HCT116 (cell line): Measurements from ENCODE around the gene TRIM66. TPM values are rescaled to one million over a fixed set of nuclear protein-coding genes. Genes with fewer than 3 reads are reported as not detected.

ENCODE experiments used
- ATAC-seq: fragments of 200-7000 bp; cut with Tn5 transposase; 2 replicates; pipeline ENCODE4 v1.9.1; 2020; ENCODE audit warnings: mild to moderate bottlenecking, moderate library complexity
- BruUV-seq: library from RNA; stranded (reverse); fragments of 400-500 nt; replicated peaks from 2 replicates; lab custom pipeline; 2021; lab: Mats Ljungman, UMichigan
- CTCF ChIA-PET: fragments of 300-600 bp; sonication (Branson Sonifier 250); formaldehyde crosslinking; loops from one replicate; lab custom pipeline; 2021; ENCODE audit warnings: antibody characterized with exemption; lab: Charles Lee
- POLR2A ChIA-PET: fragments of 300-600, 350-600 bp; sonication (Branson Sonifier 250); formaldehyde crosslinking; loops from one replicate; lab custom pipeline; 2021; ENCODE audit warnings: antibody characterized with exemption; lab: Charles Lee
- RAD21 ChIA-PET, 2 experiments: fragments of 300-600 bp; sonication (Branson Sonifier 250); formaldehyde crosslinking; loops; one replicate each; lab custom pipeline; 2023; ENCODE audit warnings: low total read pairs in 2 of 2; ENCODE audit not compliant: uncharacterized antibody in 2 of 2, unreplicated experiment in 2 of 2, low non-redundant PET in 1 of 2; lab: Charles Lee
- DNase-seq: peaks from one replicate; pipeline ENCODE4 v3.0.0-alpha.2; 2010; ENCODE audit warnings: low read depth, low spot score
- H2AFZ ChIP-seq: fragments of 200-600 bp; shearing (Covaris generic), sonication (generic); 2 replicates; pipeline ENCODE4 v1.6.1; 2017; ENCODE audit warnings: low read depth, mixed run types, mixed read lengths, antibody characterized with exemption, low read length; ENCODE audit not compliant: poor library complexity, severe bottlenecking
- H3K27ac ChIP-seq: 2 replicates; pipeline ENCODE4 v1.5.1; 2012; ENCODE audit warnings: low read depth, low read length
- H3K27me3 ChIP-seq: fragments of 200-600 bp; sonication (generic); 2 replicates; pipeline ENCODE4 v1.6.1; 2016; ENCODE audit warnings: mixed run types, low read length, mixed read lengths; ENCODE audit not compliant: insufficient read depth
- H3K36me3 ChIP-seq, 2 experiments: fragments of 200-500 bp in 1 of 2; fragments of 200-600 bp in 1 of 2; sonication (Bioruptor generic) in 1 of 2; sonication (generic) in 1 of 2; 2 replicates each; pipeline versions ENCODE4 v1.5.1 to v1.6.1; 2014 to 2016; ENCODE audit warnings: low read length in 2 of 2, inconsistent platforms in 1 of 2, mixed read lengths in 1 of 2, mixed run types in 1 of 2; ENCODE audit not compliant: insufficient read depth in 2 of 2, control insufficient read depth in 1 of 2
- H3K4me1 ChIP-seq, 2 experiments: fragments of 200-600 bp in 1 of 2; sonication (generic) in 1 of 2; 2 replicates each; pipeline versions ENCODE4 v1.5.1 to v1.6.1; 2012 to 2017; ENCODE audit warnings: low read length in 2 of 2, inconsistent platforms in 1 of 2, mild to moderate bottlenecking in 1 of 2, mixed read lengths in 1 of 2, mixed run types in 1 of 2, moderate library complexity in 1 of 2; ENCODE audit not compliant: insufficient read depth in 2 of 2, control insufficient read depth in 1 of 2
- H3K4me2 ChIP-seq: fragments of 200-600 bp; sonication (generic); 2 replicates; pipeline ENCODE4 v1.6.1; 2017; ENCODE audit warnings: mixed run types, low read length, mixed read lengths
- H3K4me3 ChIP-seq, 2 experiments: fragments of 200-600 bp in 1 of 2; sonication (generic) in 1 of 2; replicated peaks in 1 of 2; 2 replicates each; pipeline ENCODE4 v1.5.1; 2011 to 2016; ENCODE audit warnings: low read length in 2 of 2, control low read depth in 1 of 2, low read depth in 1 of 2, mild to moderate bottlenecking in 1 of 2, mixed read lengths in 1 of 2, mixed run types in 1 of 2
- H3K79me2 ChIP-seq: fragments of 200-600 bp; sonication (generic); 2 replicates; pipeline ENCODE4 v1.6.1; 2017; ENCODE audit warnings: mild to moderate bottlenecking, mixed run types, low read length, moderate library complexity, mixed read lengths; ENCODE audit not compliant: insufficient read depth
- H3K9ac ChIP-seq: fragments of 200-600 bp; sonication (generic); 2 replicates; pipeline ENCODE4 v1.6.1; 2016; ENCODE audit warnings: low read length, mixed read lengths
- H3K9me2 ChIP-seq: fragments of 200-600 bp; sonication (generic), shearing (Covaris generic); 2 replicates; pipeline ENCODE4 v1.6.1; 2017; ENCODE audit warnings: mixed run types, mild to moderate bottlenecking, moderate library complexity; ENCODE audit not compliant: insufficient read depth
- H3K9me3 ChIP-seq, 2 experiments: fragments of 200-500 bp in 1 of 2; fragments of 200-600 bp in 1 of 2; sonication (Bioruptor generic) in 1 of 2; sonication (generic) in 1 of 2; 2 replicates each; pipeline ENCODE4 v1.6.1; 2014 to 2017; ENCODE audit warnings: low read length in 2 of 2, mixed read lengths in 2 of 2, inconsistent platforms in 1 of 2, low read depth in 1 of 2, mild to moderate bottlenecking in 1 of 2, mixed run types in 1 of 2, moderate library complexity in 1 of 2; ENCODE audit not compliant: control insufficient read depth in 1 of 2, insufficient read depth in 1 of 2
- H4K20me1 ChIP-seq: fragments of 200-600 bp; sonication (generic), shearing (Covaris generic); 2 replicates; pipeline ENCODE4 v1.6.1; 2017; ENCODE audit warnings: mixed run types, mild to moderate bottlenecking, moderate library complexity; ENCODE audit not compliant: insufficient read depth
- CBX3 ChIP-seq: IDR thresholded peaks from 2 replicates; pipeline ENCODE4 v1.6.1; 2012; ENCODE audit warnings: low read depth
- ELF1 ChIP-seq: IDR thresholded peaks from 2 replicates; pipeline ENCODE4 v1.6.1; 2012; ENCODE audit warnings: low read depth, borderline replicate concordance
- FOSL1 ChIP-seq: IDR thresholded peaks from 2 replicates; pipeline ENCODE4 v1.6.1; 2012; ENCODE audit warnings: low read depth
- POLR2A ChIP-seq: IDR thresholded peaks from 2 replicates; pipeline ENCODE4 v1.7.0; 2011; ENCODE audit warnings: borderline replicate concordance; ENCODE audit not compliant: insufficient read depth, insufficient read length; ENCODE audit errors: extremely low read depth
- POLR2AphosphoS5 ChIP-seq: IDR thresholded peaks from 2 replicates; pipeline ENCODE4 v1.6.1; 2011; ENCODE audit warnings: mild to moderate bottlenecking, low read depth, low read length, moderate library complexity
- RAD21 ChIP-seq: IDR thresholded peaks from 2 replicates; pipeline ENCODE4 v1.6.1; 2012; ENCODE audit warnings: low read depth, mild to moderate bottlenecking
- SIN3A ChIP-seq: IDR thresholded peaks from 2 replicates; pipeline ENCODE4 v1.6.1; 2012; ENCODE audit warnings: low read depth
- SP1 ChIP-seq: IDR thresholded peaks from 2 replicates; pipeline ENCODE4 v1.6.1; 2012; ENCODE audit warnings: low read depth
- YY1 ChIP-seq: IDR thresholded peaks from 2 replicates; pipeline ENCODE4 v1.6.1; 2011; ENCODE audit warnings: low read length, low read depth, moderate library complexity, mild to moderate bottlenecking; ENCODE audit not compliant: insufficient replicate concordance; ENCODE audit errors: extremely low read depth
- ZFX ChIP-seq: fragments of 450-650 bp; IDR thresholded peaks from 2 replicates; pipeline ENCODE4 v1.6.1; 2017
- intact Hi-C: fragments of 100-400 bp; cut with micrococcal nuclease; formaldehyde crosslinking; loops from 2 replicates; pipeline ENCODE4 v1.10.0; 2022
- total RNA-seq: library from RNA; stranded (reverse); gene quantifications from one replicate; pipeline ENCODE4 v1.2.1, GENCODE V29; 2021; ENCODE audit not compliant: unreplicated experiment
- TF ChIP-seq, protein P1 (sequence below), 3 experiments: fragments of 200-600 bp in 1 of 3; sonication (generic) in 1 of 3; IDR thresholded peaks in 2 of 3; conservative IDR thresholded peaks in 1 of 3; 2 replicates each; pipeline ENCODE4 v1.5.1; 2012 to 2017; ENCODE audit warnings: low read depth in 2 of 3, low read length in 2 of 3, antibody characterized with exemption in 1 of 3, borderline replicate concordance in 1 of 3, control low read depth in 1 of 3, mild to moderate bottlenecking in 1 of 3, mixed read lengths in 1 of 3, mixed run types in 1 of 3, moderate library complexity in 1 of 3; ENCODE audit not compliant: insufficient read depth in 1 of 3
- TF ChIP-seq, protein P2 (sequence below): IDR thresholded peaks from 2 replicates; pipeline ENCODE4 v1.6.1; 2011; ENCODE audit warnings: mild to moderate bottlenecking, low read length, moderate library complexity; ENCODE audit not compliant: insufficient replicate concordance; ENCODE audit errors: extremely low read depth
- TF ChIP-seq, protein P3 (sequence below): IDR thresholded peaks from 2 replicates; pipeline ENCODE4 v1.6.1; 2012

TRIM66 gene
- total RNA-seq, 1 experiment from 2014 or later: 24.8 TPM

DNA sequence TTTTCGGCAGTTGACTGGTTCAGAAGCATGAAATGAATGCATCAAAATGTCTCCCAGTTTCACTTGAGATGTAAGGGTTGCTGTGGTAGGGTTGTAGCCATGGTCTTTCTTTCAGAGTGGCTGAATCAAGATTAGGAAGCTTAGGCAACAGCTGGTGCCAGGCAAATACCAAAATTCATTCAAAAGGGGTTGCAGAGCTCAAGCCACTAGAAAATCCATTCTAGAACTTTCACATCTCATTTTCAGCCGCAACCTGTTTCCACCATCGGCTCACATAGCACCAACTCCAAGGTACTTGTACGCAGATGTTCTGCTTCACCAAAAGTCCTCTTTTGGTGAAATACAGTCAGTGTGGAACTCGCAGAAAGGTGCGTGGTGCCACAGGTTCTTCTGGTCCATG is 48.0 kb downstream of the TRIM66 start:
- ChIA-PET RAD21 (no interaction called here), CTCF (no interaction called here), POLR2A (no interaction called here)
- no peak for ATAC-seq
- no TSS peak for BruUV-seq
- no peak overlapping the region for H3K4me3 ChIP-seq
- H3K36me3 ChIP-seq: peaks cover 34 to 40% of the 10 kb centered on the region in 2 experiments; a peak in 3 of 4 replicates
- no peaks in the 10 kb centered on the region for H3K79me2 ChIP-seq
- H2AFZ ChIP-seq: no peak overlapping the region
- intact Hi-C loops: no loop called here
- H3K9me2 ChIP-seq: no peaks in the 10 kb centered on the region
- no peak overlapping the region for H3K9ac ChIP-seq
- no peaks in the 10 kb centered on the region for H4K20me1 ChIP-seq
- DNase-seq: no peak
- TF ChIP-seq ELF1 (no peak), SP1 (no peak), POLR2AphosphoS5 (no peak), FOSL1 (no peak), CBX3 (no peak), POLR2A (no peak), RAD21 (no peak), YY1 (no peak), SIN3A (no peak), ZFX (no peak)
- TF ChIP-seq, protein P1, sequence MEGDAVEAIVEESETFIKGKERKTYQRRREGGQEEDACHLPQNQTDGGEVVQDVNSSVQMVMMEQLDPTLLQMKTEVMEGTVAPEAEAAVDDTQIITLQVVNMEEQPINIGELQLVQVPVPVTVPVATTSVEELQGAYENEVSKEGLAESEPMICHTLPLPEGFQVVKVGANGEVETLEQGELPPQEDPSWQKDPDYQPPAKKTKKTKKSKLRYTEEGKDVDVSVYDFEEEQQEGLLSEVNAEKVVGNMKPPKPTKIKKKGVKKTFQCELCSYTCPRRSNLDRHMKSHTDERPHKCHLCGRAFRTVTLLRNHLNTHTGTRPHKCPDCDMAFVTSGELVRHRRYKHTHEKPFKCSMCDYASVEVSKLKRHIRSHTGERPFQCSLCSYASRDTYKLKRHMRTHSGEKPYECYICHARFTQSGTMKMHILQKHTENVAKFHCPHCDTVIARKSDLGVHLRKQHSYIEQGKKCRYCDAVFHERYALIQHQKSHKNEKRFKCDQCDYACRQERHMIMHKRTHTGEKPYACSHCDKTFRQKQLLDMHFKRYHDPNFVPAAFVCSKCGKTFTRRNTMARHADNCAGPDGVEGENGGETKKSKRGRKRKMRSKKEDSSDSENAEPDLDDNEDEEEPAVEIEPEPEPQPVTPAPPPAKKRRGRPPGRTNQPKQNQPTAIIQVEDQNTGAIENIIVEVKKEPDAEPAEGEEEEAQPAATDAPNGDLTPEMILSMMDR (IDR thresholded peaks at IDR 0.05 in 2 of 3, conservative IDR thresholded peaks at IDR 0.05 in 1 of 3; ENCODE audit: borderline replicate concordance in 1 of 3, insufficient read depth in 1 of 3, low read depth in 2 of 3, low read length in 2 of 3): no peak
- TF ChIP-seq, protein P2, sequence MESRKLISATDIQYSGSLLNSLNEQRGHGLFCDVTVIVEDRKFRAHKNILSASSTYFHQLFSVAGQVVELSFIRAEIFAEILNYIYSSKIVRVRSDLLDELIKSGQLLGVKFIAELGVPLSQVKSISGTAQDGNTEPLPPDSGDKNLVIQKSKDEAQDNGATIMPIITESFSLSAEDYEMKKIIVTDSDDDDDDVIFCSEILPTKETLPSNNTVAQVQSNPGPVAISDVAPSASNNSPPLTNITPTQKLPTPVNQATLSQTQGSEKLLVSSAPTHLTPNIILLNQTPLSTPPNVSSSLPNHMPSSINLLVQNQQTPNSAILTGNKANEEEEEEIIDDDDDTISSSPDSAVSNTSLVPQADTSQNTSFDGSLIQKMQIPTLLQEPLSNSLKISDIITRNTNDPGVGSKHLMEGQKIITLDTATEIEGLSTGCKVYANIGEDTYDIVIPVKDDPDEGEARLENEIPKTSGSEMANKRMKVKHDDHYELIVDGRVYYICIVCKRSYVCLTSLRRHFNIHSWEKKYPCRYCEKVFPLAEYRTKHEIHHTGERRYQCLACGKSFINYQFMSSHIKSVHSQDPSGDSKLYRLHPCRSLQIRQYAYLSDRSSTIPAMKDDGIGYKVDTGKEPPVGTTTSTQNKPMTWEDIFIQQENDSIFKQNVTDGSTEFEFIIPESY: no peak
- TF ChIP-seq, protein P3, sequence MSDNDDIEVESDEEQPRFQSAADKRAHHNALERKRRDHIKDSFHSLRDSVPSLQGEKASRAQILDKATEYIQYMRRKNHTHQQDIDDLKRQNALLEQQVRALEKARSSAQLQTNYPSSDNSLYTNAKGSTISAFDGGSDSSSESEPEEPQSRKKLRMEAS: no peak
- no peaks in the 10 kb centered on the region for H3K9me3 ChIP-seq
- H3K27me3 ChIP-seq: no peaks in the 10 kb centered on the region
- no peak overlapping the region for H3K4me2 ChIP-seq
- H3K27ac ChIP-seq: no peak overlapping the region
- no peaks in the 10 kb centered on the region for H3K4me1 ChIP-seq
